Neutrophil (primary cell): ENCODE data around the gene INCENP.

Source experiments
- H3K27ac ChIP-seq: fragments of 200-600 bp; sonication (generic); 2 replicates; pipeline ENCODE4 v1.5.1; 2016; ENCODE audit warnings: mild to moderate bottlenecking, moderate library complexity
- H3K27me3 ChIP-seq: fragments of 200-600 bp; sonication (generic); 2 replicates; pipeline ENCODE4 v1.6.0; 2016; ENCODE audit warnings: mild to moderate bottlenecking
- H3K36me3 ChIP-seq: fragments of 200-600 bp; sonication (generic); 2 replicates; pipeline ENCODE4 v1.5.1; 2017
- H3K4me1 ChIP-seq, 2 experiments: fragments of 200-600 bp in 1 of 2; sonication (generic) in 1 of 2; 1 replicate in 1 of 2; 2 replicates in 1 of 2; pipeline versions ENCODE4 v1.5.1 to v1.6.1; 2013 to 2016; ENCODE audit warnings: low read depth in 1 of 2, low read length in 1 of 2, mild to moderate bottlenecking in 1 of 2, moderate library complexity in 1 of 2; ENCODE audit not compliant: control insufficient read depth in 1 of 2, insufficient read depth in 1 of 2
- H3K4me3 ChIP-seq, 2 experiments: fragments of 200-600 bp in 1 of 2; sonication (generic) in 1 of 2; 1 replicate in 1 of 2; 2 replicates in 1 of 2; pipeline ENCODE4 v1.5.1; 2013 to 2016; ENCODE audit warnings: low read depth in 1 of 2, low read length in 1 of 2, mild to moderate bottlenecking in 1 of 2, moderate library complexity in 1 of 2
- H3K9me3 ChIP-seq: fragments of 200-600 bp; sonication (generic); 2 replicates; pipeline ENCODE4 v1.5.1; 2016
- TF ChIP-seq, protein P1 (sequence below): fragments of 200-600 bp; sonication (generic); IDR thresholded peaks from 2 replicates; pipeline ENCODE4 v1.5.1; 2016; ENCODE audit warnings: antibody characterized with exemption

INCENP gene

GRCh38 chr11:62119569-62119968 lies 4.2 kb upstream of the INCENP start:
- Histone ChIP-seq H3K36me3 (no peaks in the 10 kb centered on the region), H3K4me1 (peaks cover 11 to 12% of the 10 kb centered on the region in 2 experiments), H3K9me3 (no peaks in the 10 kb centered on the region), H3K27ac (no peak overlapping the region), H3K4me3 (no peak overlapping the region), H3K27me3 (peaks cover 5% of the 10 kb centered on the region)
- TF ChIP-seq, protein P1, sequence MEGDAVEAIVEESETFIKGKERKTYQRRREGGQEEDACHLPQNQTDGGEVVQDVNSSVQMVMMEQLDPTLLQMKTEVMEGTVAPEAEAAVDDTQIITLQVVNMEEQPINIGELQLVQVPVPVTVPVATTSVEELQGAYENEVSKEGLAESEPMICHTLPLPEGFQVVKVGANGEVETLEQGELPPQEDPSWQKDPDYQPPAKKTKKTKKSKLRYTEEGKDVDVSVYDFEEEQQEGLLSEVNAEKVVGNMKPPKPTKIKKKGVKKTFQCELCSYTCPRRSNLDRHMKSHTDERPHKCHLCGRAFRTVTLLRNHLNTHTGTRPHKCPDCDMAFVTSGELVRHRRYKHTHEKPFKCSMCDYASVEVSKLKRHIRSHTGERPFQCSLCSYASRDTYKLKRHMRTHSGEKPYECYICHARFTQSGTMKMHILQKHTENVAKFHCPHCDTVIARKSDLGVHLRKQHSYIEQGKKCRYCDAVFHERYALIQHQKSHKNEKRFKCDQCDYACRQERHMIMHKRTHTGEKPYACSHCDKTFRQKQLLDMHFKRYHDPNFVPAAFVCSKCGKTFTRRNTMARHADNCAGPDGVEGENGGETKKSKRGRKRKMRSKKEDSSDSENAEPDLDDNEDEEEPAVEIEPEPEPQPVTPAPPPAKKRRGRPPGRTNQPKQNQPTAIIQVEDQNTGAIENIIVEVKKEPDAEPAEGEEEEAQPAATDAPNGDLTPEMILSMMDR: no peak

DNA sequence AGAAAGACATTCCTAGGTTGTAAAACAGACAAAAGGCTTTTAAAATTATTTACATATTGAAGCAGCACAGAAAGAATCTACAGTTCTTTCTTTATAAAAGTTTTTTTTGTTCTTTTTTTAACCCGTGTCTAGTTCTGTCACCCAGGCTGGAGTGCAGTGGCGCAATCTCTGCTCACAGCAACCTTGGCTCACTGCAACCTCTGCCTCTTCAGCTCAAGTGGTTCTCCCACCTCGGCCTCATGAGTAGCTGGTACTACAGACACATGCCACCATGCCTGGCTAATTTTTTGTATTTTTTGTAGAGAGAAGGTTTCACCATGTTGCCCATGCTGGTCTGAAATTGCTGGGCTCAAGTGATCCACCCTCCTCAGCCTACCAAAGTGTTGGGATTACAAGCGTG lies 3.8 kb upstream of the INCENP start:
- Histone ChIP-seq H3K27me3 (peaks cover 5% of the 10 kb centered on the region), H3K4me1 (peaks cover 15 to 17% of the 10 kb centered on the region in 2 experiments), H3K4me3 (no peak overlapping the region), H3K9me3 (no peaks in the 10 kb centered on the region), H3K36me3 (no peaks in the 10 kb centered on the region), H3K27ac (no peak overlapping the region)
- TF ChIP-seq, protein P1: no peak

DNA sequence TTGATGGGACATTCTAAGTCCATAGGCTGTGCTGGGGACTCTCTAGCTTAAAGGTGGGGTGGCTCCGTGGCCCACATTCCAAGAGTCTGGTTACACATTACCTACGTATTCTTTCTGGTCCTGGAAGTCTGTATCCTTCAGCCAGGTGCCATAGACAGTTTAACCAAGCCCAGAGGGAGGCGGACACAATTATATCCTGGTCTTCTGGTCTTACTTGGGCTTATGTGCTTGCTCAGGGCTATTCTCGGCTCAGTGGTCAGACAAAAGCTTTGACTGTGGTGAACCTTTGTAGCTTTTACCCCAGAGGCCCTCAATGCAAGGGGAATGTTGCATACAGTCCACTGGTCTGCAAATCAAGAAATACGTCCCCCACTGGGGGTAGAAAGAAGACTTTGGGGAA lies 3.4 kb upstream of the INCENP start:
- no peak overlapping the region for H3K4me3 ChIP-seq
- H3K9me3 ChIP-seq: no peaks in the 10 kb centered on the region
- H3K27ac ChIP-seq: no peak overlapping the region
- peaks cover 1% of the 10 kb centered on the region for H3K27me3 ChIP-seq
- TF ChIP-seq, protein P1: no peak
- H3K36me3 ChIP-seq: no peaks in the 10 kb centered on the region
- H3K4me1 ChIP-seq: peaks cover 20 to 21% of the 10 kb centered on the region in 2 experiments

DNA sequence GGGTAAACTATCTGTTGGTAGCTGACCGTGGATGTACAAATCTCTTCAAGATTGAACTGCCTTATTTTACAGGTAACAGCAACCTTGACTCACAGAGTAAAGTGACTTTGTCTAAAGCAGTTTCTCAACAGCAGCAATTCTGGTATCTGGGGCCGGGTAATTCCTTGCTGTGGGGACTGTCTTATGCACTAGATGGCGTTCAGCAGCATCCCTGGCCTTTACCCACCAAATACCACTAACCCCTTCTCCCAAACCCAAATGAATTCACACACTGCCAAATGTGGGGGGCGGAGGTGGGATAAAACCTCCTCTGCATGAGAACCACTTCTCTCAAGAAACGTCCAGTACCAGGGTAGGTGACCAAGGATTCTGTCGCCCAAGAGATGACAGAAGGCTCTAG lies 1.7 kb upstream of the INCENP start:
- Histone ChIP-seq H3K4me3 (no peak overlapping the region), H3K27me3 (no peaks in the 10 kb centered on the region), H3K4me1 (peaks cover 22 to 27% of the 10 kb centered on the region in 2 experiments), H3K36me3 (no peaks in the 10 kb centered on the region), H3K27ac (no peak overlapping the region), H3K9me3 (no peaks in the 10 kb centered on the region)
- TF ChIP-seq, protein P1: no peak

DNA sequence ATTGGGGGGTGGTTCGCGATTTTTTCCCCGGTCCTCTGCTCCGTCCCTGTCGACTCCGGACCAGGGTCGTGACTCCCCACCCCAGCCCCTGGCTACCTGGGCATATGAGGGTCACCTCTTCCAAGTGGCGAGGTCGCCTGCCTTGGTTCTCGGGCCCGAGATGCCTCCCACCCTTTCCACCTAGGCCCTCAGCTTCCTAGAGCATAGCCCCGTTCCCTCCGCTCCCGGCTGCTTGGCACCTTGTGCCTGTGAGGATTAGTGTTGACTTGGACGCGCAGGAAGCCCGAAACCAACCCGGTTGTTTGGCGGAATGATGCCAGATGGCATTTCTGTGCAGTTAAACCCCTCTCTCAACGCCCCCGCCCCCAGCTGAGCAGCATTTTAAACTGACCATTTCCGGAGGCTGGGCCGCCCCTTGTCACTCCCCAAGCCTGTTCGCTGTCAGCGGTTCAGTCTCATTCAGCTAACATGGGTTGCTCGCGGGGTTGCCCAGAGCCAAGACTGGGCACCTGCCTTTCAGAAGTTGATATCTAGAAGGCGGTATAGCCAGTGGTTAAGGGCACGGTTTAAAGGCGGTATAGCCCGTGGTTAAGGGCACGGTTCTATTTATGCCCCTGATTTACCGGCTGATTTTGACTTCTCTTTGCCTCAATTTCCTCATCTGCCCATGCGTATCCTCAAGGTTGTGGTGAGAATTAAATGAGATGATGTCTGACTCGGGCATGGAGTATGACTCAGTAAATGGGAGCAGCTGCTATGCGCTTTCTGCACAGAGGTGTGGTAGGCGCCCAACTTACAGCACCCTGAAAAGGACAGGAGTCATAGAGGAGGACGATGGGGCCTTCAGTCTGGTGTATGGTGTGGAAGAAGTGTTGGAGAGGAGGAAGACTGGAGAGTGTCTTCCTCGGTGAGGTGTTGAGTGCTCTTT lies 639 bp downstream of the INCENP start:
- TF ChIP-seq, protein P1: no peak
- Histone ChIP-seq H3K27me3 (no peaks in the 10 kb centered on the region), H3K4me1 (peaks cover 22 to 27% of the 10 kb centered on the region in 2 experiments), H3K36me3 (peaks cover 15% of the 10 kb centered on the region), H3K9me3 (no peaks in the 10 kb centered on the region), H3K27ac (peak overlapping the region; percentile 58), H3K4me3 (peak overlapping the region; percentile 98 to 100)
